ENCODE data around the gene LAMB3.

DNA sequence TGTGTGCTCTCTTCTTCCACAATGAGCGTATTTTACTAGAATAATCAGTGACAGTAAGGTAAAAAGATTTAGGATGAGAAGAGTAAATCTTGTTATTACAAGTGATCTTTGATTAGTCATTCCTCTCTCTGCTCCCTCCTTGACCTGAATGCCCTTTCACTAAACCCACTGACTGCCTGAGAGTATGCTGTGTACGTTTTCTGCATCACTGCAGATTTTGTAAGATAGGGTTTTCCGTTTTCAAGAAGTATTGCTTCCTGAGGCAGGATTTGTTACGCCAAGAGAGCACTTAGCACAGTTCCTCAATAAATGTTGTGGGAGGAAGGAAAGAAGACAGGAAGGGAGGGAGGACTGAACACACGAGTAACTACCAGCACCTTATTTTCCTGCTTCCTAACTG lies 7.7 kb upstream of the LAMB3 start:
- TF ChIP-seq EZH2 (IDR thresholded peaks at IDR 0.05; ENCODE audit: insufficient read depth, low read length) = no peak
- TF ChIP-seq, protein P1, sequence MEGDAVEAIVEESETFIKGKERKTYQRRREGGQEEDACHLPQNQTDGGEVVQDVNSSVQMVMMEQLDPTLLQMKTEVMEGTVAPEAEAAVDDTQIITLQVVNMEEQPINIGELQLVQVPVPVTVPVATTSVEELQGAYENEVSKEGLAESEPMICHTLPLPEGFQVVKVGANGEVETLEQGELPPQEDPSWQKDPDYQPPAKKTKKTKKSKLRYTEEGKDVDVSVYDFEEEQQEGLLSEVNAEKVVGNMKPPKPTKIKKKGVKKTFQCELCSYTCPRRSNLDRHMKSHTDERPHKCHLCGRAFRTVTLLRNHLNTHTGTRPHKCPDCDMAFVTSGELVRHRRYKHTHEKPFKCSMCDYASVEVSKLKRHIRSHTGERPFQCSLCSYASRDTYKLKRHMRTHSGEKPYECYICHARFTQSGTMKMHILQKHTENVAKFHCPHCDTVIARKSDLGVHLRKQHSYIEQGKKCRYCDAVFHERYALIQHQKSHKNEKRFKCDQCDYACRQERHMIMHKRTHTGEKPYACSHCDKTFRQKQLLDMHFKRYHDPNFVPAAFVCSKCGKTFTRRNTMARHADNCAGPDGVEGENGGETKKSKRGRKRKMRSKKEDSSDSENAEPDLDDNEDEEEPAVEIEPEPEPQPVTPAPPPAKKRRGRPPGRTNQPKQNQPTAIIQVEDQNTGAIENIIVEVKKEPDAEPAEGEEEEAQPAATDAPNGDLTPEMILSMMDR (IDR thresholded peaks at IDR 0.05; ENCODE audit: insufficient read depth, low read depth, low read length) = no peak

Data from astrocyte (in vitro differentiated cells and primary cell).